Mucosa of descending colon (tissue), 3 donors: Measurements from ENCODE around the gene PLCB4. TPM values are rescaled to one million over a fixed set of nuclear protein-coding genes. Genes with fewer than 3 reads are reported as not detected.

Source experiments
- ATAC-seq: fragments of 200-7000 bp; cut with Tn5 transposase; one replicate; pipeline ENCODE4 v1.9.1; 2020; ENCODE audit warnings: mild to moderate bottlenecking, moderate library complexity
- DNase-seq, 3 donors: peaks; one replicate each; pipeline ENCODE4 v3.0.0-alpha.2; 2020
- H3K36me3 ChIP-seq: fragments of 200-600 bp; one replicate; pipeline ENCODE4 v1.8.0; 2021; ENCODE audit warnings: low read depth, mild to moderate bottlenecking
- H3K4me1 ChIP-seq: fragments of 200-600 bp; one replicate; pipeline ENCODE4 v1.8.0; 2021; ENCODE audit warnings: low read depth, mild to moderate bottlenecking
- H3K4me3 ChIP-seq: fragments of 200-600 bp; one replicate; pipeline ENCODE4 v1.8.0; 2021; ENCODE audit warnings: mild to moderate bottlenecking
- H3K9me3 ChIP-seq: fragments of 200-600 bp; one replicate; pipeline ENCODE4 v1.8.0; 2021; ENCODE audit warnings: mild to moderate bottlenecking
- CTCF ChIP-seq: fragments of 200-600 bp; IDR thresholded peaks from one replicate; pipeline ENCODE4 v1.8.0; 2022; ENCODE audit warnings: antibody characterized with exemption, mild to moderate bottlenecking
- intact Hi-C, 2 donors: fragments of 100-400 bp; cut with DNase I in 1 of 2; cut with micrococcal nuclease in 1 of 2; formaldehyde crosslinking; loops; one replicate each; pipeline versions ENCODE4 v1.11.0 to v1.11.1; 2022; cut with DNase I, micrococcal nuclease
- total RNA-seq, 3 donors: library from RNA; stranded (reverse); fragmentation: NEBNext Ultra II Directional in 2 of 3; extraction: Animal tissue kit (Norgen Biotek cat#: 25700) in 2 of 3; gene quantifications; one replicate each; pipeline versions ENCODE4 v1.2.1 to v1.2.4, GENCODE V29; 2021 to 2023
- donor health status: DM: no; HTN: no; CAD: no; lungs with moderate emphysema.
- donor health status: DM: no; HTN: no; CAD: no.
- donor health status: DM: no; HTN: yes; CAD: no.

PLCB4 gene
- total RNA-seq, 3 donors from 2014 or later: 37.8 to 55.0 (median 51.2) TPM

- ATAC-seq: no peak
- TF ChIP-seq CTCF: no peak
- no peak for DNase-seq
- intact Hi-C loops: no loop called here
- H3K4me1 ChIP-seq: no peaks in the 10 kb centered on the region
- H3K4me3 ChIP-seq: no peak overlapping the region
- no peaks in the 10 kb centered on the region for H3K36me3 ChIP-seq
- no peaks in the 10 kb centered on the region for H3K9me3 ChIP-seq
These were observed 23.2 kb downstream of the PLCB4 start for GRCh38 chr20:9092113-9092512.

- no peaks in the 10 kb centered on the region for H3K4me1 ChIP-seq
- intact Hi-C loops: no loop called here
- no peak for TF ChIP-seq CTCF
- no peaks in the 10 kb centered on the region for H3K36me3 ChIP-seq
- DNase-seq (no peak), ATAC-seq (no peak)
- no peaks in the 10 kb centered on the region for H3K9me3 ChIP-seq
- no peak overlapping the region for H3K4me3 ChIP-seq
These were observed 23.8 kb downstream of the PLCB4 start for GRCh38 chr20:9092655-9093054.

- no peaks in the 10 kb centered on the region for H3K9me3 ChIP-seq
- no peak overlapping the region for H3K4me3 ChIP-seq
- no peaks in the 10 kb centered on the region for H3K36me3 ChIP-seq
- intact Hi-C loops: no loop called here
- DNase-seq (no peak), ATAC-seq (no peak)
- H3K4me1 ChIP-seq: no peaks in the 10 kb centered on the region
- no peak for TF ChIP-seq CTCF
These were observed 24.5 kb downstream of the PLCB4 start for GRCh38 chr20:9093218-9093957.

- no peak for TF ChIP-seq CTCF
- ATAC-seq (no peak), DNase-seq (no peak)
- H3K36me3 ChIP-seq: no peaks in the 10 kb centered on the region
- H3K9me3 ChIP-seq: no peaks in the 10 kb centered on the region
- intact Hi-C loops: no loop called here
- H3K4me3 ChIP-seq: no peak overlapping the region
- H3K4me1 ChIP-seq: no peaks in the 10 kb centered on the region
These were observed 30.5 kb downstream of the PLCB4 start for GRCh38 chr20:9099372-9099771.

GRCh38 chr20:9100691-9101090 is 31.8 kb downstream of the PLCB4 start:
- TF ChIP-seq CTCF: no peak
- no peaks in the 10 kb centered on the region for H3K4me1 ChIP-seq
- intact Hi-C loops: no loop called here

GRCh38 chr20:9102456-9102855 is 33.6 kb downstream of the PLCB4 start:
- DNase-seq (no peak), ATAC-seq (no peak)
- H3K36me3 ChIP-seq: no peaks in the 10 kb centered on the region
- no peak overlapping the region for H3K4me3 ChIP-seq
- intact Hi-C loops: no loop called here
- H3K4me1 ChIP-seq: no peaks in the 10 kb centered on the region
- no peaks in the 10 kb centered on the region for H3K9me3 ChIP-seq
- TF ChIP-seq CTCF: no peak

More at GRCh38 chr20:9100691-9101090, 31.8 kb downstream of the PLCB4 start:
- DNase-seq: no peak
- Histone ChIP-seq H3K4me3 (no peak overlapping the region), H3K36me3 (no peaks in the 10 kb centered on the region), H3K9me3 (no peaks in the 10 kb centered on the region)
- ATAC-seq: no peak
